GM23338 (cell line): ENCODE results near the gene BMPR2. TPM values are rescaled to one million over a fixed set of nuclear protein-coding genes. Genes with fewer than 3 reads are reported as not detected.

Source experiments
- ATAC-seq: fragments of 200-7000 bp; cut with Tn5 transposase; 3 replicates; pipeline ENCODE4 v1.9.1; 2020
- DNase-seq: peaks from one replicate; pipeline ENCODE4 v3.0.0-alpha.2; 2015; ENCODE audit warnings: low spot score
- H2AFZ ChIP-seq: fragments of 200-600 bp; sonication (generic); 2 replicates; pipeline ENCODE4 v1.8.0; 2016; ENCODE audit warnings: antibody characterized with exemption, mild to moderate bottlenecking, moderate library complexity
- H3F3A ChIP-seq: fragments of 200-600 bp; sonication (generic); replicated peaks from 2 replicates; pipeline ENCODE4 v1.8.0; 2017; ENCODE audit warnings: antibody characterized with exemption, mixed run types, low read depth
- H3K27ac ChIP-seq: fragments of 200-600 bp; sonication (generic); 2 replicates; pipeline ENCODE4 v1.6.1; 2016; ENCODE audit warnings: low read depth
- H3K27me3 ChIP-seq: fragments of 200-600 bp; sonication (generic); 2 replicates; pipeline ENCODE4 v1.8.0; 2016; ENCODE audit warnings: mild to moderate bottlenecking, mixed run types, moderate library complexity; ENCODE audit not compliant: insufficient read depth
- H3K36me3 ChIP-seq: fragments of 200-600 bp; sonication (generic); 2 replicates; pipeline ENCODE4 v1.8.0; 2016; ENCODE audit warnings: mild to moderate bottlenecking; ENCODE audit not compliant: insufficient read depth
- H3K4me1 ChIP-seq: fragments of 200-600 bp; sonication (generic); 2 replicates; pipeline ENCODE4 v1.8.0; 2016; ENCODE audit warnings: mild to moderate bottlenecking, moderate library complexity; ENCODE audit not compliant: insufficient read depth
- H3K4me2 ChIP-seq: fragments of 200-600 bp; sonication (generic); 2 replicates; pipeline ENCODE4 v1.7.1; 2017; ENCODE audit warnings: mixed run types
- H3K4me3 ChIP-seq: fragments of 200-600 bp; sonication (generic); 2 replicates; pipeline ENCODE4 v1.6.1; 2016; ENCODE audit warnings: mixed run types
- H3K79me2 ChIP-seq: fragments of 200-600 bp; sonication (generic); replicated peaks from 2 replicates; pipeline ENCODE4 v1.8.0; 2017; ENCODE audit warnings: mild to moderate bottlenecking; ENCODE audit not compliant: insufficient read depth
- H3K9me2 ChIP-seq: fragments of 200-600 bp; sonication (generic); 2 replicates; pipeline ENCODE4 v1.8.0; 2017; ENCODE audit not compliant: insufficient read depth
- H4K20me1 ChIP-seq: fragments of 200-600 bp; sonication (generic); replicated peaks from 2 replicates; pipeline ENCODE4 v1.8.0; 2017; ENCODE audit warnings: mild to moderate bottlenecking; ENCODE audit not compliant: insufficient read depth
- H3K27ac Mint-ChIP-seq: 2 replicates; pipeline ENCODE4 v1.8.0; 2020; ENCODE audit warnings: inconsistent platforms, mild to moderate bottlenecking, moderate library complexity, mixed read lengths
- H3K27me3 Mint-ChIP-seq: 3 replicates; pipeline ENCODE4 v1.8.0; 2022; ENCODE audit warnings: low read depth, mild to moderate bottlenecking, moderate library complexity, mixed read lengths, inconsistent platforms; ENCODE audit not compliant: insufficient read depth, poor library complexity
- H3K36me3 Mint-ChIP-seq: 3 replicates; pipeline ENCODE4 v1.8.0; 2021; ENCODE audit warnings: low read depth, mild to moderate bottlenecking, inconsistent platforms, moderate library complexity, mixed read lengths
- H3K4me1 Mint-ChIP-seq: 3 replicates; pipeline ENCODE4 v1.8.0; 2020; ENCODE audit warnings: mild to moderate bottlenecking, inconsistent platforms, mixed read lengths
- H3K4me3 Mint-ChIP-seq: 3 replicates; pipeline ENCODE4 v1.8.0; 2021; ENCODE audit warnings: moderate library complexity, mild to moderate bottlenecking, inconsistent platforms, mixed read lengths
- H3K9me3 Mint-ChIP-seq: 3 replicates; pipeline ENCODE4 v1.8.0; 2020; ENCODE audit warnings: moderate library complexity, mild to moderate bottlenecking, inconsistent platforms, mixed read lengths
- CREB1 ChIP-seq: fragments of 250-450 bp; sonication (Bioruptor Pico); IDR thresholded peaks from 2 replicates; pipeline ENCODE4 v1.5.0; 2020; ENCODE audit warnings: low read depth, mild to moderate bottlenecking, moderate library complexity
- EZH2 ChIP-seq: fragments of 200-600 bp; sonication (generic); IDR thresholded peaks from one replicate; pipeline ENCODE4 v1.8.0; 2017; ENCODE audit warnings: antibody characterized with exemption, mild to moderate bottlenecking, low read depth; ENCODE audit not compliant: unreplicated experiment
- EZH2phosphoT487 ChIP-seq: fragments of 200-600 bp; sonication (generic); IDR thresholded peaks from one replicate; pipeline ENCODE4 v1.8.1; 2018; ENCODE audit warnings: antibody characterized with exemption; ENCODE audit not compliant: unreplicated experiment
- JUNB ChIP-seq: IDR thresholded peaks from one replicate; pipeline ENCODE4 v1.6.1; 2016; ENCODE audit warnings: antibody characterized with exemption; ENCODE audit not compliant: unreplicated experiment
- NANOG ChIP-seq: IDR thresholded peaks from 2 replicates; pipeline ENCODE4 v1.6.1; 2016; ENCODE audit warnings: antibody characterized with exemption, borderline replicate concordance
- POLR2AphosphoS5 ChIP-seq: IDR thresholded peaks from 2 replicates; pipeline ENCODE4 v1.6.1; 2016; ENCODE audit warnings: antibody characterized with exemption, low read depth
- STAT1 ChIP-seq: IDR thresholded peaks from one replicate; pipeline ENCODE4 v1.6.1; 2016; ENCODE audit warnings: antibody characterized with exemption; ENCODE audit not compliant: unreplicated experiment
- ZNF114 ChIP-seq: fragments of 250-450 bp; sonication (Bioruptor Pico); IDR thresholded peaks from 2 replicates; pipeline ENCODE4 v1.5.0; 2020; ENCODE audit warnings: mild to moderate bottlenecking, moderate library complexity
- ZNF331 ChIP-seq: fragments of 250-450 bp; sonication (Bioruptor Pico); IDR thresholded peaks from 2 replicates; pipeline ENCODE4 v1.5.0; 2020; ENCODE audit warnings: low read depth, mild to moderate bottlenecking, moderate library complexity
- polyA plus RNA-seq: library from polyadenylated mRNA; unstranded; fragments of >200 nt; fragmentation: Nextera tagmentation; extraction: Ambion mirVana; gene quantifications from 2 replicates; pipeline ENCODE4 v1.2.1, GENCODE V29; 2016
- total RNA-seq: library from RNA; depleted of rRNA; stranded (reverse); fragments of >200 nt; shearing (Covaris generic); gene quantifications from 2 replicates; pipeline ENCODE4 v1.2.3, GENCODE V29; 2014
- TF ChIP-seq, protein P1 (sequence below): IDR thresholded peaks from one replicate; pipeline ENCODE4 v1.6.1; 2018; ENCODE audit warnings: antibody characterized with exemption; ENCODE audit not compliant: unreplicated experiment
- TF ChIP-seq, protein P2 (sequence below): fragments of 250-450 bp; sonication (Bioruptor Pico); IDR thresholded peaks from 2 replicates; pipeline ENCODE4 v1.5.0; 2020; ENCODE audit warnings: mild to moderate bottlenecking, moderate library complexity
- TF ChIP-seq, protein P3 (sequence below): IDR thresholded peaks from 2 replicates; pipeline ENCODE4 v1.6.1; 2016; ENCODE audit warnings: antibody characterized with exemption
- TF ChIP-seq, protein P4 (sequence below), 2 experiments: fragments of 200-600 bp in 1 of 2; sonication (generic) in 1 of 2; conservative IDR thresholded peaks; 2 replicates each; pipeline versions ENCODE4 v1.5.1 to v1.6.1; 2016 to 2017; ENCODE audit warnings: antibody characterized with exemption in 2 of 2, low read depth in 2 of 2, mild to moderate bottlenecking in 2 of 2, moderate library complexity in 1 of 2

BMPR2 gene
- total and polyA plus RNA-seq, 2 experiments from 2014 or later = 6.7 to 21.6 TPM

DNA sequence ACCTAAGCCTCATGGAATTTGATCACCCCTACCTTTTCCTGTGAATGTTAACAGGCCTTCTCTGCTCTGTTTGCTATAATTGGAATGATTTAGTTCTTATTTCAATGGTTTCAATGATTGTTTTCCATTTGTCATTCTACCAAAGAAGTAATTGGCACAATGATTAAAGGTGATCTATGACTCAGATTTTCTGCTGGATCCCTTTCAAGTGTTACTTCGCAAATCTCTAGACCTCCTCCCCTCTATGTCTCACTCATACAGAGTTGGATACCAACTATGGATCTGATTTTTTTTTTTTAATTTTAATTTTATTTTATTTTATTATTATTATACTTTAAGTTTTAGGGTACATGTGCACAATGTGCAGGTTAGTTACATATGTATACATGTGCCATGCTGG lies 229.0 kb downstream of the BMPR2 start:
- Mint-ChIP-seq H3K36me3 (no peaks in the 10 kb centered on the region), H3K4me1 (peaks cover 3% of the 10 kb centered on the region; the same call in 1 of the 3 replicates), H3K27me3 (no peaks in the 10 kb centered on the region), H3K4me3 (no peak overlapping the region), H3K9me3 (no peaks in the 10 kb centered on the region), H3K27ac (no peak overlapping the region)
- DNase-seq = no peak
- no peak overlapping the region for H2AFZ ChIP-seq
- no peaks in the 10 kb centered on the region for H3F3A ChIP-seq
- H3K4me3 ChIP-seq = no peak overlapping the region
- no peak overlapping the region for H3K4me2 ChIP-seq
- H3K36me3 ChIP-seq = no peaks in the 10 kb centered on the region
- no peaks in the 10 kb centered on the region for H4K20me1 ChIP-seq
- no peaks in the 10 kb centered on the region for H3K9me2 ChIP-seq
- H3K27me3 ChIP-seq = no peaks in the 10 kb centered on the region
- ATAC-seq = no peak
- no peaks in the 10 kb centered on the region for H3K79me2 ChIP-seq
- H3K27ac ChIP-seq = no peak overlapping the region
- H3K4me1 ChIP-seq = no peaks in the 10 kb centered on the region
- TF ChIP-seq STAT1 (no peak), ZNF114 (CRISPR knock-in tag) (no peak), ZNF331 (CRISPR knock-in tag) (no peak), EZH2 (no peak), CREB1 (no peak), NANOG (no peak), JUNB (no peak), EZH2phosphoT487 (no peak), POLR2AphosphoS5 (no peak)
- TF ChIP-seq, protein P1, sequence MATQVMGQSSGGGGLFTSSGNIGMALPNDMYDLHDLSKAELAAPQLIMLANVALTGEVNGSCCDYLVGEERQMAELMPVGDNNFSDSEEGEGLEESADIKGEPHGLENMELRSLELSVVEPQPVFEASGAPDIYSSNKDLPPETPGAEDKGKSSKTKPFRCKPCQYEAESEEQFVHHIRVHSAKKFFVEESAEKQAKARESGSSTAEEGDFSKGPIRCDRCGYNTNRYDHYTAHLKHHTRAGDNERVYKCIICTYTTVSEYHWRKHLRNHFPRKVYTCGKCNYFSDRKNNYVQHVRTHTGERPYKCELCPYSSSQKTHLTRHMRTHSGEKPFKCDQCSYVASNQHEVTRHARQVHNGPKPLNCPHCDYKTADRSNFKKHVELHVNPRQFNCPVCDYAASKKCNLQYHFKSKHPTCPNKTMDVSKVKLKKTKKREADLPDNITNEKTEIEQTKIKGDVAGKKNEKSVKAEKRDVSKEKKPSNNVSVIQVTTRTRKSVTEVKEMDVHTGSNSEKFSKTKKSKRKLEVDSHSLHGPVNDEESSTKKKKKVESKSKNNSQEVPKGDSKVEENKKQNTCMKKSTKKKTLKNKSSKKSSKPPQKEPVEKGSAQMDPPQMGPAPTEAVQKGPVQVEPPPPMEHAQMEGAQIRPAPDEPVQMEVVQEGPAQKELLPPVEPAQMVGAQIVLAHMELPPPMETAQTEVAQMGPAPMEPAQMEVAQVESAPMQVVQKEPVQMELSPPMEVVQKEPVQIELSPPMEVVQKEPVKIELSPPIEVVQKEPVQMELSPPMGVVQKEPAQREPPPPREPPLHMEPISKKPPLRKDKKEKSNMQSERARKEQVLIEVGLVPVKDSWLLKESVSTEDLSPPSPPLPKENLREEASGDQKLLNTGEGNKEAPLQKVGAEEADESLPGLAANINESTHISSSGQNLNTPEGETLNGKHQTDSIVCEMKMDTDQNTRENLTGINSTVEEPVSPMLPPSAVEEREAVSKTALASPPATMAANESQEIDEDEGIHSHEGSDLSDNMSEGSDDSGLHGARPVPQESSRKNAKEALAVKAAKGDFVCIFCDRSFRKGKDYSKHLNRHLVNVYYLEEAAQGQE = no peak
- TF ChIP-seq, protein P2, sequence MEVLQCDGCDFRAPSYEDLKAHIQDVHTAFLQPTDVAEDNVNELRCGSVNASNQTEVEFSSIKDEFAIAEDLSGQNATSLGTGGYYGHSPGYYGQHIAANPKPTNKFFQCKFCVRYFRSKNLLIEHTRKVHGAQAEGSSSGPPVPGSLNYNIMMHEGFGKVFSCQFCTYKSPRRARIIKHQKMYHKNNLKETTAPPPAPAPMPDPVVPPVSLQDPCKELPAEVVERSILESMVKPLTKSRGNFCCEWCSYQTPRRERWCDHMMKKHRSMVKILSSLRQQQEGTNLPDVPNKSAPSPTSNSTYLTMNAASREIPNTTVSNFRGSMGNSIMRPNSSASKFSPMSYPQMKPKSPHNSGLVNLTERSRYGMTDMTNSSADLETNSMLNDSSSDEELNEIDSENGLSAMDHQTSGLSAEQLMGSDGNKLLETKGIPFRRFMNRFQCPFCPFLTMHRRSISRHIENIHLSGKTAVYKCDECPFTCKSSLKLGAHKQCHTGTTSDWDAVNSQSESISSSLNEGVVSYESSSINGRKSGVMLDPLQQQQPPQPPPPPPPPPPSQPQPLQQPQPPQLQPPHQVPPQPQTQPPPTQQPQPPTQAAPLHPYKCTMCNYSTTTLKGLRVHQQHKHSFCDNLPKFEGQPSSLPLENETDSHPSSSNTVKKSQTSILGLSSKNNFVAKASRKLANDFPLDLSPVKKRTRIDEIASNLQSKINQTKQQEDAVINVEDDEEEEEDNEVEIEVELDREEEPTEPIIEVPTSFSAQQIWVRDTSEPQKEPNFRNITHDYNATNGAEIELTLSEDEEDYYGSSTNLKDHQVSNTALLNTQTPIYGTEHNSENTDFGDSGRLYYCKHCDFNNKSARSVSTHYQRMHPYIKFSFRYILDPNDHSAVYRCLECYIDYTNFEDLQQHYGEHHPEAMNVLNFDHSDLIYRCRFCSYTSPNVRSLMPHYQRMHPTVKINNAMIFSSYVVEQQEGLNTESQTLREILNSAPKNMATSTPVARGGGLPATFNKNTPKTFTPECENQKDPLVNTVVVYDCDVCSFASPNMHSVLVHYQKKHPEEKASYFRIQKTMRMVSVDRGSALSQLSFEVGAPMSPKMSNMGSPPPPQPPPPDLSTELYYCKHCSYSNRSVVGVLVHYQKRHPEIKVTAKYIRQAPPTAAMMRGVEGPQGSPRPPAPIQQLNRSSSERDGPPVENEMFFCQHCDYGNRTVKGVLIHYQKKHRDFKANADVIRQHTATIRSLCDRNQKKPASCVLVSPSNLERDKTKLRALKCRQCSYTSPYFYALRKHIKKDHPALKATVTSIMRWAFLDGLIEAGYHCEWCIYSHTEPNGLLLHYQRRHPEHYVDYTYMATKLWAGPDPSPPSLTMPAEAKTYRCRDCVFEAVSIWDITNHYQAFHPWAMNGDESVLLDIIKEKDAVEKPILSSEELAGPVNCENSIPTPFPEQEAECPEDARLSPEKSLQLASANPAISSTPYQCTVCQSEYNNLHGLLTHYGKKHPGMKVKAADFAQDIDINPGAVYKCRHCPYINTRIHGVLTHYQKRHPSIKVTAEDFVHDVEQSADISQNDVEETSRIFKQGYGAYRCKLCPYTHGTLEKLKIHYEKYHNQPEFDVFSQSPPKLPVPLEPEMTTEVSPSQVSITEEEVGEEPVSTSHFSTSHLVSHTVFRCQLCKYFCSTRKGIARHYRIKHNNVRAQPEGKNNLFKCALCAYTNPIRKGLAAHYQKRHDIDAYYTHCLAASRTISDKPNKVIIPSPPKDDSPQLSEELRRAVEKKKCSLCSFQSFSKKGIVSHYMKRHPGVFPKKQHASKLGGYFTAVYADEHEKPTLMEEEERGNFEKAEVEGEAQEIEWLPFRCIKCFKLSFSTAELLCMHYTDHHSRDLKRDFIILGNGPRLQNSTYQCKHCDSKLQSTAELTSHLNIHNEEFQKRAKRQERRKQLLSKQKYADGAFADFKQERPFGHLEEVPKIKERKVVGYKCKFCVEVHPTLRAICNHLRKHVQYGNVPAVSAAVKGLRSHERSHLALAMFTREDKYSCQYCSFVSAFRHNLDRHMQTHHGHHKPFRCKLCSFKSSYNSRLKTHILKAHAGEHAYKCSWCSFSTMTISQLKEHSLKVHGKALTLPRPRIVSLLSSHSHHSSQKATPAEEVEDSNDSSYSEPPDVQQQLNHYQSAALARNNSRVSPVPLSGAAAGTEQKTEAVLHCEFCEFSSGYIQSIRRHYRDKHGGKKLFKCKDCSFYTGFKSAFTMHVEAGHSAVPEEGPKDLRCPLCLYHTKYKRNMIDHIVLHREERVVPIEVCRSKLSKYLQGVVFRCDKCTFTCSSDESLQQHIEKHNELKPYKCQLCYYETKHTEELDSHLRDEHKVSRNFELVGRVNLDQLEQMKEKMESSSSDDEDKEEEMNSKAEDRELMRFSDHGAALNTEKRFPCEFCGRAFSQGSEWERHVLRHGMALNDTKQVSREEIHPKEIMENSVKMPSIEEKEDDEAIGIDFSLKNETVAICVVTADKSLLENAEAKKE = no peak
- TF ChIP-seq, protein P3, sequence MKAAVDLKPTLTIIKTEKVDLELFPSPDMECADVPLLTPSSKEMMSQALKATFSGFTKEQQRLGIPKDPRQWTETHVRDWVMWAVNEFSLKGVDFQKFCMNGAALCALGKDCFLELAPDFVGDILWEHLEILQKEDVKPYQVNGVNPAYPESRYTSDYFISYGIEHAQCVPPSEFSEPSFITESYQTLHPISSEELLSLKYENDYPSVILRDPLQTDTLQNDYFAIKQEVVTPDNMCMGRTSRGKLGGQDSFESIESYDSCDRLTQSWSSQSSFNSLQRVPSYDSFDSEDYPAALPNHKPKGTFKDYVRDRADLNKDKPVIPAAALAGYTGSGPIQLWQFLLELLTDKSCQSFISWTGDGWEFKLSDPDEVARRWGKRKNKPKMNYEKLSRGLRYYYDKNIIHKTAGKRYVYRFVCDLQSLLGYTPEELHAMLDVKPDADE = no peak
- TF ChIP-seq, protein P4, sequence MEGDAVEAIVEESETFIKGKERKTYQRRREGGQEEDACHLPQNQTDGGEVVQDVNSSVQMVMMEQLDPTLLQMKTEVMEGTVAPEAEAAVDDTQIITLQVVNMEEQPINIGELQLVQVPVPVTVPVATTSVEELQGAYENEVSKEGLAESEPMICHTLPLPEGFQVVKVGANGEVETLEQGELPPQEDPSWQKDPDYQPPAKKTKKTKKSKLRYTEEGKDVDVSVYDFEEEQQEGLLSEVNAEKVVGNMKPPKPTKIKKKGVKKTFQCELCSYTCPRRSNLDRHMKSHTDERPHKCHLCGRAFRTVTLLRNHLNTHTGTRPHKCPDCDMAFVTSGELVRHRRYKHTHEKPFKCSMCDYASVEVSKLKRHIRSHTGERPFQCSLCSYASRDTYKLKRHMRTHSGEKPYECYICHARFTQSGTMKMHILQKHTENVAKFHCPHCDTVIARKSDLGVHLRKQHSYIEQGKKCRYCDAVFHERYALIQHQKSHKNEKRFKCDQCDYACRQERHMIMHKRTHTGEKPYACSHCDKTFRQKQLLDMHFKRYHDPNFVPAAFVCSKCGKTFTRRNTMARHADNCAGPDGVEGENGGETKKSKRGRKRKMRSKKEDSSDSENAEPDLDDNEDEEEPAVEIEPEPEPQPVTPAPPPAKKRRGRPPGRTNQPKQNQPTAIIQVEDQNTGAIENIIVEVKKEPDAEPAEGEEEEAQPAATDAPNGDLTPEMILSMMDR (conservative IDR thresholded peaks at IDR 0.05; ENCODE audit: low read depth in 2 of 2) = no peak
